ENCODE measurements around the gene PIP5K1B. TPM values are rescaled to one million over a fixed set of nuclear protein-coding genes. Genes with fewer than 3 reads are reported as not detected.

PIP5K1B gene
- total RNA-seq, 2 experiments from 2014 or later, result 1.9 TPM

DNA sequence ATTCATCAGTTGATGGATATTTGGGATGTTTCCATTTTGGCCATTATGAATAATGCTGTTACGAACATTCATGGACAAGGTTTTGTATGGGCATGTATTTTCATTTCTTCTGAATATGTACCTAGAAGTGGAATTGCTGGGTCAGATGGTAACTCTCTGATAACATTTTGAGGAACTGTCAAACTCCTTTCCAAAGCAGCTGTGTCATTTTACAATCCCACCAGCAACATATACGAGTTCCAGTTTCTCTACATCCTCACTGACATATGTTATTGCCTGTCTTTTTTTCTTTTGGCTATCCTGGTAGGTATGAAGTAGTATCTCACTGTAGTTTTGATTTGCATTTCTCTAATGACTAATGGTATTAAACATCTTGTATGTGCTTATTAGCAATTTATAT lies 222.1 kb downstream of the PIP5K1B start:
- no peak overlapping the region for H3K27ac Mint-ChIP-seq
- H3K4me3 Mint-ChIP-seq, result no peak overlapping the region
- peaks cover 3% of the 10 kb centered on the region for H3K36me3 Mint-ChIP-seq
- DNase-seq, result no peak
- H3K9me3 Mint-ChIP-seq, result no peaks in the 10 kb centered on the region
- peaks cover 12% of the 10 kb centered on the region for H3K4me1 Mint-ChIP-seq
- peaks cover 27% of the 10 kb centered on the region for H3K27me3 Mint-ChIP-seq

DNA sequence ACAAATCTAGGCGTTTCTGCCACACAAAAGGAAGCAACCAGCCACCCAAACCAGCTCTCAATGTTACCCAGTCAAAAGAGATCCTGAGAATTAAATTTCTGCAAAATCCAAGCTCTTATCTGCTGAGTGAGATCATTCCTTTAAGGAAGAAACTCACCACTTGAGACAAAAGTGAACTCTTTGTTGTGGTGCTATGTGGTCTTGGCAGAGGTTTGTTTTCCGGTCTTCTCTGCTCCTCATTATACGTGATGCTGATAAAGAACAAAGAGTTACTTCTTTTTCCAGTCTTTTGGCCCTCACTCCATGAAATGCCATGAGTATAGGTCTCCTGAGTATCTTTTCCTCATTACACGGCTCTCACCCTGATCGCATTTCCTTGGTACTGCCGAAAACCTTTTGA lies 226.8 kb downstream of the PIP5K1B start:
- Mint-ChIP-seq H3K36me3 (peaks cover 2% of the 10 kb centered on the region), H3K4me1 (peaks cover 22% of the 10 kb centered on the region), H3K27ac (no peak overlapping the region), H3K4me3 (no peak overlapping the region), H3K27me3 (peaks cover 52% of the 10 kb centered on the region), H3K9me3 (no peaks in the 10 kb centered on the region)
- DNase-seq, result no peak

DNA sequence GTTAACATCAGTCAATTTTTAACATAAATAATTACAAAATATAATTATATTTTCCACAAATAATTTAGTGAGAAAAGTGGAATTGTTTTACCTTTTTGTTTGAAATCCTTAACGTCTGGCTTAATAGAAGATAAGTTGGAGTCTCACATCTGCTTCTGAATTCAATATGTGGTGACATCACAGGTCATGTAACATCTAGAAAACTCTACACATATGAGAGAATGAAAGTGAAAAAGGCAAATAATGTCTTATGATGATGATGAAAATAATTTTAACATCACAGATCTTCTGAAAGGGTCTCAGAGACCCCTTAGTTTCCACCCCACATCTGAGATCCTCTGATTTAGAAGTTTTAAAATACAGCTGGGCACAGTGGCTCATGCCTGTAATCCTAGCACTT lies 227.4 kb downstream of the PIP5K1B start:
- Mint-ChIP-seq H3K27me3 (peaks cover 55% of the 10 kb centered on the region), H3K36me3 (peaks cover 2% of the 10 kb centered on the region), H3K4me1 (peaks cover 22% of the 10 kb centered on the region), H3K9me3 (no peaks in the 10 kb centered on the region), H3K27ac (no peak overlapping the region), H3K4me3 (no peak overlapping the region)
- DNase-seq, result no peak

DNA sequence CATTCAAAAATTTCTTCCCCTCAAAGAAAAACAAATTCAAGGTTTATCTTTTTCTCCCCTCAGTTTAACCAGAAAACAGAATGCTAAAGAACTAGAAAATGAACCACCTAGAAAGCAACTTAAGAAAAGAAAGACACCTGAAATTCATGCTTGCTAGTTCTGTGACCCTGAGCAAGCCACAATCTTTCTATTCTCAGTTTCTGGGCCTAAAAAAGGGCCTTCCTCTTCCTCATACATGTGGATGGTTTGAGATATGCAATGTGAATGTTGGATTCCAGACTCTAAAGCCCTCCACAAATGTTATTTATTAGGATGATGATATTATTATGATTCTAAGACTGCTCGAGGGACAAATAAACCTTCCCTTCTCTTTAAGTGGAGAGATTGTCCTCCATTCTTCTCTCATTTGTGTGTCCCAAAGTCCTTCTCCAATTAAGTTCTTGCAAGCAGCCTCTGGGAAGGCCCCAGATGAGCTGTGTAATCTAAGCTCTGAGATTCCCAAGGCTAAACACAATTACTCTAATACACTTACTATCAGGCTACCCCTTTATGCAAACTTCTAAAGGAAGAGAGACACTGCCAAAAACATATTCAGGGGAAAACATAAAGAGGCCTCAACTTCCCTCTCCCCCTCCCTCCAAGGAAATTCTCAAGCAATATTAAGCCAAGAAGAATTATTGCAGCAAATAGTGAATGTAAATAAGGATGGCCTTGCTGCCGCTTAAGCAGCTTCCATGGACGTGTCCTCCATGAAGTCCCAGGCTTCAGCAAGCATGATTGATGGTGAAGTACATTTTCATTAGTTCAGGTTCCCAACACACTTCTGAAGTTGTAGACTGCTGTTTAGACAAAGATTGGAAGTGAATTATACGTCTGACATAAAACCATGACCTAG lies 228.6 kb downstream of the PIP5K1B start:
- Mint-ChIP-seq H3K27me3 (peaks cover 64% of the 10 kb centered on the region), H3K36me3 (peaks cover 2% of the 10 kb centered on the region), H3K4me1 (peaks cover 22% of the 10 kb centered on the region), H3K27ac (no peak overlapping the region), H3K4me3 (no peak overlapping the region), H3K9me3 (no peaks in the 10 kb centered on the region)
- DNase-seq, result no peak

DNA sequence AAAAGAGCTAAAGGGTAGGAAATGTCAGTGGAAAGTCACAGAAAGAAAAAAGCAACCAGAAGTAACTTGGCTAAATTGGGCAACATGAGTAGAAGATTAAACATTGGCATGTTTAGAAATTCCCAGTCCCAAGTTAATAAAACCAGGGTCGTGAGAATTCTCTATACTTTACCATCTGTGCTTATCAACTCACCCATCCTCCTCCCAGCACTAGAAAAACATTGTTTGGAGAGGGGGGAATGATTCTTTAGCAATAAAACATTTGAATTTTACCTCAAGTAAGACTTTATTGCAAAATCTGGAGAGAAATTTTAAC lies 229.2 kb downstream of the PIP5K1B start:
- Mint-ChIP-seq H3K9me3 (no peaks in the 10 kb centered on the region), H3K36me3 (peaks cover 4% of the 10 kb centered on the region), H3K4me1 (peaks cover 22% of the 10 kb centered on the region), H3K4me3 (no peak overlapping the region), H3K27ac (no peak overlapping the region), H3K27me3 (peaks cover 66% of the 10 kb centered on the region)
- no peak for DNase-seq

DNA sequence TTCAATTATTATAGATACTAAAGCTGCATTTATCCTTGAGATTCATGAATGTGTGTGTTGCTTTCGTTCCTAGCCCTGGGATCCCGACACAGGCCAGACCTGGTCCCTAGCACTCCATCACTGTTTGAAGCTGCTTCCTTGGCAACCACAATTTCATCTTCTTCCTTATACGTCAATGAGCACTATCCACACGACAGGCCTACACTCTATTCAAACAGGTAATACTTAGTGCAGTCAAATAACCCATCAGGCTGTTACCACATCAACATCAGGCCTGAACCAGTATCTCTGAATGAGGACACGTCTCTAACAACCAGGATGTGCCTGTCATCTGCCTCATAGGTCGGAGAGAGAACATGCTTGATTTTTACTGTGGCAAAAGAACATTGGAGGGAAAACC lies 235.5 kb downstream of the PIP5K1B start:
- Mint-ChIP-seq H3K36me3 (peaks cover 2% of the 10 kb centered on the region), H3K27me3 (peaks cover 30% of the 10 kb centered on the region), H3K27ac (no peak overlapping the region), H3K9me3 (no peaks in the 10 kb centered on the region), H3K4me1 (peaks cover 5% of the 10 kb centered on the region), H3K4me3 (no peak overlapping the region)
- no peak for DNase-seq

DNA sequence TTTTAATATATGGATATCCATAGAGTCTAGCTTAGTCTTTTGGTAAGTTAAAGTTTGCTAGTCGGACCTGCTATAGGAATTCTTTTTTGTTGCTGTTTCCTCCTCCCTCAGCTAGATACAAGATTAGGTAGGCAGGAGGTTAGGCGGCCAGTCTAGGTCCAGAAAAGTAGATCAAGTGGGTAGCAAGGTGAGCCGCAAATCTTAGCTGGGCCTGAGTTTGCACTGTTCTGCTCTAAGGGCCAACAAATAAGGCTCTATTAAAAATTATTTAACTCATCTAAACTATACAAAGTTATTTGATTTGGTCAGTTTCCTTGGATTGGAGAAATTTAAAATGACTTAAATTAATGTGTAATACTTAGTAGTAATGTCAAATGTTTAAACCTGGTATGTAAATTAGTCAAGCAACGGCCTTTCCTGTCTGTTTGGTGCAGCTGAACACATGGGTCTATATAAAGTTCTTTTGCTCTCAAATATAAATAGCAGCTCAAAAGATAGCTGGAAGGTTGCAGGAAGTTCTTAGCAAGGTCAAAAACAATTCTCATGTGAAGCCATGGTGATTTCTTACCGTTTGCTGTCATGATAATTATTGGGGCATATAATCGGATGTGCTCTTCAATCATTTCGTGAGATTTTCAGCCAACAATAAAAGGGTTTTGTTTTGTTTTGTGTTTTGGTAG lies 236.9 kb downstream of the PIP5K1B start:
- DNase-seq, result no peak
- Mint-ChIP-seq H3K27ac (no peak overlapping the region), H3K27me3 (peaks cover 33% of the 10 kb centered on the region), H3K9me3 (no peaks in the 10 kb centered on the region), H3K36me3 (peaks cover 4% of the 10 kb centered on the region), H3K4me1 (peaks cover 5% of the 10 kb centered on the region), H3K4me3 (no peak overlapping the region)

DNA sequence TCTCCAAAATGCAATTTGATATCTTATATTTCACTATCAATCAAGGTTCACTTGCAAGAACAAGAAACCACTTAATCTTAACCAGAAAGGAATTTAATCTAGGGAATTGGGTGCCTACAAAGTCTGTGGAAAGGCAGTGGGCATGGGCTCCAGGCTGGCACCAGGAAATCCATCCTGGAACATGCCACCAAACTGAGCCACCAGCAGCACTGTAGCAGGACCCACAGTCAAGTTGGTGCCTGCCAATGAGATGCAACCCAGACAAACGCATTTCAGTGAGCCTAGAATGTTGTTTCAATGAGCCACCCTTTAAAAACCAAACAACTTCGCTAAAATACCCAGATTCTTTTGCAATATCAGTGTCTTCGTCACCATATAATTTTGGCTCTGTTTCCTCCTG lies 237.8 kb downstream of the PIP5K1B start:
- no peak overlapping the region for H3K4me3 Mint-ChIP-seq
- H3K4me1 Mint-ChIP-seq, result peaks cover 12% of the 10 kb centered on the region
- peaks cover 30% of the 10 kb centered on the region for H3K27me3 Mint-ChIP-seq

DNA sequence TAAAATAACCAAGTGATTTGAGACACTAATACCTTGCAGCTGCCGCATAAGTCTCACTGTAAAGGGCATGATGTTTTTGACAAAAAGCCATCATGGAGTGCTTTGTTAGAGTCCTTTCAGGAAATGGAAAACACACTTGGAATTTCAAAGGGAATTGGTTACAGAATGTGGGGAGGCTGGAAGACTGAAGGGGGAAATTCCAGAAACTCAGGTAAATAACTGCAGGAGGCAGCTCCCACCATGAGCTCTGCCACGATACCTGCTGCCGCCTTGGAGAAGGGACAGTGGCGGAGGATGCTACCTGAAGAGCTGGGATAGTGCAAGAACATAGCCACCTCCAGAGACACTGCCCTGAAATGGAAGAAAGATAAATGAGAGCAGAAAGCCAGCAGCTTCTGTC lies 242.0 kb downstream of the PIP5K1B start:
- DNase-seq, result no peak
- Mint-ChIP-seq H3K36me3 (peaks cover 2% of the 10 kb centered on the region), H3K27ac (no peak overlapping the region)

More for the DNA sequence above, 237.8 kb downstream of the PIP5K1B start:
- Mint-ChIP-seq H3K36me3 (peaks cover 4% of the 10 kb centered on the region), H3K9me3 (no peaks in the 10 kb centered on the region), H3K27ac (no peak overlapping the region)
- no peak for DNase-seq

DNA sequence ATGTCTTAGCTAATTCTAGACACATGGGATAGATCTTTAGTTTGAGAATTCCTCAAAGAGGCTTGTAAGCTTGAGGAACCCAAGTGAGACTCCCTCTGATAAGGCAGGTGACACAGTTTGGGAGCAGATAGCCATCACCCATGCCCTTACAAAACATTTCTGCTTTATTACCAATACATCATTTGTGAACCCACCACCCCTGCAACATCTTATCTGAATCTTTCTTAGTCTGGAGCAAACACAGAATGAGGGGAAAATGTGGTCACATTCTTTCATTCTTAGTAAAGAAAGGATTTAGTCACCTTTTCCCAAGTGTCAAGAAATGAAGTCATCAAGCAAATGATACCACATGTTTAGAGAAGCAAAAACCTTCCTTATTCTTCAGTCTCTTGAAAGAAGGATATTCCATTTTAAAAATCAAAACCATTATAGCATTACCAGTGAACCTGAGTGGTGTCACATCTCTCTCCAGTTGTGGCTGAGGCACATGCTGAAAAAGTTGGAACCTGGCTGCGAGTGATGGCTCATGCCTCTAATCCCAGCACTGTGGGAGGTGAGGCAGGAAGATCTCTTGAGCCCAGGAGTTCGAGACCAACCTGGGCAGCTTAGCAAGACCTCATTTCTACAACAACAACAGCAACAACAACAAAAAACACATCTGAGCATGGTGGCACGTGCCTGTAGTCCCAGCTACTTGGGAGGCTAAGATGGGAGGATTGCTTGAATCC lies 243.0 kb downstream of the PIP5K1B start:
- no peaks in the 10 kb centered on the region for H3K9me3 Mint-ChIP-seq
- H3K36me3 Mint-ChIP-seq, result peaks cover 2% of the 10 kb centered on the region
- H3K4me1 Mint-ChIP-seq, result peaks cover 36% of the 10 kb centered on the region
- H3K27me3 Mint-ChIP-seq, result peaks cover 48% of the 10 kb centered on the region
- no peak for DNase-seq
- peak overlapping the region; percentile 49 for H3K27ac Mint-ChIP-seq
- H3K4me3 Mint-ChIP-seq, result no peak overlapping the region

More for the DNA sequence above, 242.0 kb downstream of the PIP5K1B start:
- Mint-ChIP-seq H3K27me3 (peaks cover 43% of the 10 kb centered on the region), H3K4me1 (peaks cover 30% of the 10 kb centered on the region), H3K9me3 (no peaks in the 10 kb centered on the region), H3K4me3 (no peak overlapping the region)

DNA sequence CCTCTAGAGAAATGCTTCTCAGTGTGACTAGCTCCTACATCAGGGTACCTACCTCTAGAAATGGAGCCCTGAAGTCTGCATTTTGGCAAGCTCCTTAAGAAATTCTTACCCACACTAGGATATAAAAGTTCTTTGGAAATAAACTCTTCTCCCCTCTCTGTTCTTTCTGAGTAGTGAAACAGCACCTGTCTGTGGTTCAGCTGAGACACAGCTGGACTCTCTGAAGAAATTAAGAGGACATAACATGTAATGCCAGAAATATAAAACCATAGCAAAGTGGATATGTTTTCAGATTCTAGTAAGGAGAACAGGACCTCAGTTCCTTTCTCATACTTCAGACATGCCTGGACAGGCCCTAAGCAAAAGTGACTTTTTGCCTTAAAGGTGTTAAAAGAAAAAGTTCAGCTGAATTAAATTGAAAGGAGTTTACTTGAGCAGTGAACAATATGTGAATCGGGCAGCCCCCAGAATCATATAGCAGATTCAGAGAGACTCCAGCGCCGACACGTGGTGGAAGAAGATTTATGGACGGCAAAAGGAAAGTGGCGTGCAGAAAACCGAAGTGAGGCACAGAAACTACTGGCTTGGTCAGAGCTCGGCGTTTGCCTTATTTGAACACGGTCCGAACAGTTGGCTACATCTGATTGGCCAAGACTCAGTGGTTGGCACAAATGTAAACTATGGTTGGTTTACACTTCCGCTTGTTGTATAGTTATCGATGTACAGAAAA lies 244.4 kb downstream of the PIP5K1B start:
- Mint-ChIP-seq H3K9me3 (no peaks in the 10 kb centered on the region), H3K4me3 (no peak overlapping the region), H3K4me1 (peaks cover 34% of the 10 kb centered on the region), H3K36me3 (peaks cover 2% of the 10 kb centered on the region), H3K27ac (peak overlapping the region; percentile 38), H3K27me3 (peaks cover 54% of the 10 kb centered on the region)
- DNase-seq, result peak; percentile 33

DNA sequence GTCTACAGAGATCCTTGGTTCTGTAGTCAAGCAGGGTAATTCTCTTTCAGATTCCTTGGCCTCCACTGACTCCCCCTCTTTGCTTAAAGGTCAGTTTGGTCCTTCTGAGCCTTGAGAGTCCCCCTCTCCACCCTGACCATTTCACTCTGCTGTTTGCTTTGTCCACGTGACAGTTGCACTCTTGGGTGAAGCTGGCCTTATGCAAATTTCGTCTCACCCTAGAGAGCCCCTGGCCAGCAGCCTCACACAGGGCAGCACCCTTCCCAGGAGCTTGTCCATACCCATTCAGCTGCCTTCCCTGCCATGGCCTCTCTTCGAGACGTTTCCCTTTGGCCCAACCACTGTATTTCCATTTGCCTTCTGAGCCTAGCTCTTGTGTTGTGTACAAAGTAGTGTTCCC lies 245.1 kb downstream of the PIP5K1B start:
- Mint-ChIP-seq H3K36me3 (peaks cover 2% of the 10 kb centered on the region), H3K4me1 (peaks cover 36% of the 10 kb centered on the region), H3K27me3 (peaks cover 60% of the 10 kb centered on the region), H3K9me3 (no peaks in the 10 kb centered on the region), H3K4me3 (no peak overlapping the region), H3K27ac (no peak overlapping the region)
- no peak for DNase-seq

DNA sequence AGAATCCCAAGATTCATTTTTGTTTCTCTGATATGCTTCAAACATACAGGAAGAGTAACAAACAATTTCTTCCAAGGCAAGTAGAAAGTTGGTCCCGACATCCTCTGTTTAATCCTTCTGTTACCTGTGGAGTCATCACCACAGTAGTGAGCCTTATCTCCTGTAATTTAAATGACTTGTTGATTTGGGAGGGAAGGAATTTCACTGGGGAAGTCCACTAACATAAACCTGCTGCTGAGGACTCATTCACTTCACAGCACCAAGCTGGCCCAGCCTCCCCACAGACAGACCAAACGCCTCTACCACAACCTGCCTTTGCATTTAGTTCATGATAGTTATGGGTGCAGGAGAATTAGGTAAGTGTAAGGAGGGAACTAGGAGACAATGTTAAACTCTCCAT lies 245.6 kb downstream of the PIP5K1B start:
- DNase-seq, result no peak
- Mint-ChIP-seq H3K27ac (no peak overlapping the region), H3K27me3 (peaks cover 63% of the 10 kb centered on the region), H3K4me1 (peaks cover 40% of the 10 kb centered on the region), H3K4me3 (no peak overlapping the region), H3K36me3 (peaks cover 2% of the 10 kb centered on the region), H3K9me3 (no peaks in the 10 kb centered on the region)

DNA sequence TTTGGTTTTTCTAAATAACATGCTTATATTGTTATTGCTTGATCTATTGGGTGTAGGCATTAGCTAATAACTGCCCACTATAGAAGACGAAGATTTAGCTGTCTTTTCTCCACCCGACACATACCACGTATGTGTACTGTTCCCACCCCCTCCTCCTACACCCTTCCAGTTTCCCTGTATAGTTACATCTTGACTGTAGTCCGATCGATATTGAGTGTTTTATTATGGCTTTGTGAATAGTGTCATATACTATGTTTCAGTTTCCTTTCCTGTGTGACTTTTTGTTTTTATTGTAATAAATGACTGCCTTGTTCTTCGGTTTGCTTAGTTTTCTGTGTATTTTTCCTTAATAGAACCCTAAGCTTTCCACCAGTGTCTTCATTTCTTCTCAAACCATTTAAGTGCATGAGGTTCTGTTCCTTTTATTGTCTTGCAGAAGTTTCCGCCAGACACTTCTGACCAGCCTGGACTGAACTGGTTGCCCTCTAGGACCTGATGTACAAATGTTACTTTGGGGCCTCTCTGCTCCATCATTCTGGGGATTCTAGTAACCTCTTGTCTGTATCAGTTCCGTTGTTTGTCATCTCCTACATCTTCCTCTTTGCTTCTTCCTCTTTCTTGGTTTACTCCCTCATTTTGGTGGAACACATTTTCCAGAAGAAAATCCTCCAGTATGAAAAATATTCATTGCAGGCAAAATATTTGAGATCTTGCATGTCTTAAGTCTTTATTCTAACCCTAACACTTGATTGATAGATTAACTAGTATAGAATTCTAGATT lies 247.0 kb downstream of the PIP5K1B start:
- Mint-ChIP-seq H3K27ac (no peak overlapping the region), H3K4me3 (no peak overlapping the region), H3K4me1 (peaks cover 40% of the 10 kb centered on the region), H3K27me3 (peaks cover 57% of the 10 kb centered on the region), H3K9me3 (no peaks in the 10 kb centered on the region), H3K36me3 (peaks cover 3% of the 10 kb centered on the region)
- DNase-seq, result no peak

Data from activated naive CD8-positive, alpha-beta T cell treated with anti-CD3 and anti-CD28 coated beads for 36 hours (primary cell).